Ascending aorta (tissue), 2 donors: ENCODE measurements around the gene CTSF. TPM values are rescaled to one million over a fixed set of nuclear protein-coding genes. Genes with fewer than 3 reads are reported as not detected.

Source experiments
- DNase-seq, 2 donors: peaks; one replicate each; pipeline ENCODE4 v3.0.0-alpha.2; 2019; ENCODE audit warnings: low spot score in 2 of 2
- H3K27ac ChIP-seq, 2 donors: fragments of 200-600 bp; sonication (generic); one replicate each; pipeline ENCODE4 v1.5.1; 2016 to 2017; ENCODE audit warnings: mild to moderate bottlenecking in 1 of 2
- H3K27me3 ChIP-seq: fragments of 200-600 bp; sonication (generic); one replicate; pipeline ENCODE4 v1.5.1; 2017
- H3K36me3 ChIP-seq, 2 donors: fragments of 200-600 bp; sonication (generic); one replicate each; pipeline ENCODE4 v1.5.1; 2016
- H3K4me1 ChIP-seq, 2 donors: fragments of 200-600 bp; sonication (generic); one replicate each; pipeline ENCODE4 v1.5.1; 2016 to 2017; ENCODE audit warnings: mild to moderate bottlenecking in 1 of 2
- H3K4me3 ChIP-seq, 2 donors: fragments of 200-600 bp; sonication (generic); one replicate each; pipeline ENCODE4 v1.5.1; 2016 to 2017; ENCODE audit warnings: mild to moderate bottlenecking in 1 of 2
- H3K9me3 ChIP-seq, 2 donors: fragments of 200-600 bp; sonication (generic); one replicate each; pipeline ENCODE4 v1.5.1; 2016
- CTCF ChIP-seq, 3 experiments: fragments of 200-600 bp in 2 of 3; fragments of 450-650 bp in 1 of 3; sonication (generic) in 2 of 3; IDR thresholded peaks; one replicate each; pipeline ENCODE4 v1.5.1; 2016 to 2019; ENCODE audit warnings: antibody characterized with exemption in 3 of 3, mild to moderate bottlenecking in 1 of 3, moderate library complexity in 1 of 3
- intact Hi-C: fragments of 100-400 bp; cut with DNase I; formaldehyde crosslinking; loops from one replicate; pipeline ENCODE4 v1.15.1; 2023
- total RNA-seq: library from RNA; depleted of rRNA; stranded (reverse); fragments of >200 nt; gene quantifications from one replicate; pipeline ENCODE4 v1.1.0, GENCODE V29; 2016

The CTSF gene
- total RNA-seq, 1 donor from 2014 or later: 98.8 TPM

GRCh38 chr11:66569076-66569475, 670 bp upstream of the CTSF start:
- Histone ChIP-seq H3K27me3 (no peaks in the 10 kb centered on the region), H3K36me3 (peaks cover 0 to 5% of the 10 kb centered on the region in 2 donors), H3K4me3 (peak overlapping the region; percentile 63 to 70), H3K27ac (no peak overlapping the region), H3K4me1 (peaks cover 3 to 5% of the 10 kb centered on the region in 2 donors), H3K9me3 (no peaks in the 10 kb centered on the region)
- no peak for TF ChIP-seq CTCF (IDR thresholded peaks at IDR 0.05)
- intact Hi-C loops: no loop called here
- DNase-seq: no peak

- H3K27ac ChIP-seq: peak overlapping the region in 1 of 2 donors; percentile 46
- H3K4me3 ChIP-seq: peak overlapping the region; percentile 63 to 70
- no peak for TF ChIP-seq CTCF (IDR thresholded peaks at IDR 0.05)
- no peak for DNase-seq
- H3K36me3 ChIP-seq: peaks cover 0 to 5% of the 10 kb centered on the region in 2 donors
- H3K4me1 ChIP-seq: peaks cover 3 to 5% of the 10 kb centered on the region in 2 donors
- intact Hi-C loops: loop anchor here (1.0 kb wide), 1 partner anchor 21 kb away; the partner anchor contains the start of genes ACTN3 and ZDHHC24
- H3K9me3 ChIP-seq: no peaks in the 10 kb centered on the region
- H3K27me3 ChIP-seq: no peaks in the 10 kb centered on the region
These were observed 651 bp downstream of the CTSF start for GRCh38 chr11:66567787-66568123.

- Histone ChIP-seq H3K9me3 (no peaks in the 10 kb centered on the region), H3K27ac (no peak overlapping the region), H3K36me3 (peaks cover 0 to 5% of the 10 kb centered on the region in 2 donors), H3K27me3 (no peaks in the 10 kb centered on the region), H3K4me1 (peaks cover 3 to 5% of the 10 kb centered on the region in 2 donors), H3K4me3 (no peak overlapping the region)
- intact Hi-C loops: no loop called here
- no peak for TF ChIP-seq CTCF (IDR thresholded peaks at IDR 0.05)
- DNase-seq: no peak
These were observed 2.2 kb downstream of the CTSF start for GRCh38 chr11:66566221-66566620.

- H3K27ac ChIP-seq: no peak overlapping the region
- H3K4me1 ChIP-seq: peaks cover 3 to 5% of the 10 kb centered on the region in 2 donors
- TF ChIP-seq CTCF (IDR thresholded peaks at IDR 0.05): no peak
- no peak for DNase-seq
- peaks cover 0 to 5% of the 10 kb centered on the region in 2 donors for H3K36me3 ChIP-seq
- no peaks in the 10 kb centered on the region for H3K9me3 ChIP-seq
- H3K4me3 ChIP-seq: no peak overlapping the region
- H3K27me3 ChIP-seq: no peaks in the 10 kb centered on the region
- intact Hi-C loops: no loop called here
These were observed 3.4 kb downstream of the CTSF start for GRCh38 chr11:66564984-66565383.

- no peak overlapping the region for H3K27ac ChIP-seq
- no peaks in the 10 kb centered on the region for H3K9me3 ChIP-seq
- H3K36me3 ChIP-seq: peaks cover 0 to 5% of the 10 kb centered on the region in 2 donors
- no peak overlapping the region for H3K4me3 ChIP-seq
- no peak for DNase-seq
- peaks cover 3 to 5% of the 10 kb centered on the region in 2 donors for H3K4me1 ChIP-seq
- H3K27me3 ChIP-seq: no peaks in the 10 kb centered on the region
- intact Hi-C loops: no loop called here
- no peak for TF ChIP-seq CTCF (IDR thresholded peaks at IDR 0.05)
These were observed 3.9 kb downstream of the CTSF start for GRCh38 chr11:66564538-66564937.

- Histone ChIP-seq H3K9me3 (no peaks in the 10 kb centered on the region), H3K27me3 (no peaks in the 10 kb centered on the region), H3K27ac (no peak overlapping the region), H3K4me3 (no peak overlapping the region), H3K36me3 (peaks cover 0 to 5% of the 10 kb centered on the region in 2 donors), H3K4me1 (peaks cover 3% of the 10 kb centered on the region in 2 donors)
- intact Hi-C loops: no loop called here
- no peak for DNase-seq
- no peak for TF ChIP-seq CTCF (IDR thresholded peaks at IDR 0.05)
These were observed 4.6 kb downstream of the CTSF start for GRCh38 chr11:66563832-66564231.
